Panc1 (cell line): ENCODE data around the gene SUPT5H.

ENCODE experiments used
- CTCF ChIP-seq: fragments of 450-650 bp; IDR thresholded peaks from 2 replicates; pipeline ENCODE4 v1.5.1; 2017; ENCODE audit warnings: mild to moderate bottlenecking
- POLR2AphosphoS5 ChIP-seq: IDR thresholded peaks from 2 replicates; pipeline ENCODE4 v1.6.1; 2012; ENCODE audit warnings: mild to moderate bottlenecking, low read depth, low read length, moderate library complexity
- REST ChIP-seq, 2 experiments: IDR thresholded peaks; 2 replicates each; pipeline ENCODE4 v1.6.1; 2011 to 2012; ENCODE audit warnings: low read depth in 2 of 2, control low read depth in 1 of 2, low read length in 1 of 2, mild to moderate bottlenecking in 1 of 2, moderate library complexity in 1 of 2; ENCODE audit not compliant: insufficient read depth in 1 of 2
- SIN3A ChIP-seq: IDR thresholded peaks from 2 replicates; pipeline ENCODE4 v1.6.1; 2012; ENCODE audit warnings: low read depth, mild to moderate bottlenecking, low read length, moderate library complexity, borderline replicate concordance; ENCODE audit not compliant: insufficient read depth
- TCF7L2 ChIP-seq: IDR thresholded peaks from 2 replicates; pipeline ENCODE4 v1.6.1; 2011; ENCODE audit warnings: mild to moderate bottlenecking, low read depth, low read length, inconsistent platforms

GRCh38 chr19:39446365-39447084 is 1.1 kb downstream of the SUPT5H start:
- TF ChIP-seq CTCF (no peak), REST (IDR thresholded peaks at IDR 0.05; ENCODE audit: insufficient read depth in 1 of 2, low read depth in 2 of 2, low read length in 1 of 2) (no peak), TCF7L2 (no peak), POLR2AphosphoS5 (no peak), SIN3A (no peak)
